ENCODE results near the gene ABCA2. TPM values are rescaled to one million over a fixed set of nuclear protein-coding genes. Genes with fewer than 3 reads are reported as not detected.

Gene ABCA2
- polyA plus RNA-seq, 6 donors from 2014 or later = 0.63 to 3.9 (median 1.3) TPM; not detected in 1

- H3K4me1 Mint-ChIP-seq = peaks cover 21 to 58% (median 57%) of the 10 kb centered on the region in 3 donors
- no peak for ATAC-seq (ENCODE audit: low read depth in 2 of 2)
- no peak for DNase-seq
- H3K27me3 Mint-ChIP-seq = peaks cover 3 to 18% (median 6%) of the 10 kb centered on the region in 3 donors
- peak overlapping the region in 7 of 8 donors; percentile 33 to 68 (median 60) for H3K4me3 Mint-ChIP-seq
- H3K27ac Mint-ChIP-seq = peak overlapping the region in 2 of 6 donors; percentile 65 to 66
- no peaks in the 10 kb centered on the region for H3K9me3 Mint-ChIP-seq
- no peaks in the 10 kb centered on the region for H3K36me3 Mint-ChIP-seq
Measured at GRCh38 chr9:136995772-136996311, 32.2 kb downstream of the ABCA2 start.

- DNase-seq (no peak), ATAC-seq (ENCODE audit: low read depth in 2 of 2) (no peak)
- Mint-ChIP-seq H3K4me3 (no peak overlapping the region), H3K27ac (peak overlapping the region in 1 of 6 donors; percentile 69), H3K36me3 (no peaks in the 10 kb centered on the region), H3K27me3 (peaks cover 3 to 19% (median 6%) of the 10 kb centered on the region in 3 donors), H3K4me1 (peaks cover 21 to 54% (median 53%) of the 10 kb centered on the region in 3 donors), H3K9me3 (no peaks in the 10 kb centered on the region)
Measured at GRCh38 chr9:136995362-136995761, 32.7 kb downstream of the ABCA2 start.

DNA sequence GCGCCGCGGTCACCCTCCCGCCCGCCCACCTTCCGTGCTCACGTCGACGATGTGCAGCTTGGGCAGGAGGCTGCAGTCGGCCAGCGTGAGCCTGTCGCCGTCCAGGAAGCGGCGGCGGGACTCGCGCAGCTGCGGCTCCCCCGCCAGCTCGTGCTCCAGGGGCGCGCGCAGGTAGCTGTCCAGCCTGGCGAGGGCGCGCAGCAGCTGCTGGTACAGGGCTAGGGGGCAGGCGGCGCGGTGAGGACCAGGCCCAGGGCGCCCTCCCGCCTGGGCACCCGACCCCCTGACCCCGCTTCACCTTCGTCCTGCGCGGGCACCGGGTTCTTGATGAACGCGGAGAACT lies 33.2 kb downstream of the ABCA2 start:
- H3K27me3 Mint-ChIP-seq = peaks cover 3 to 24% (median 6%) of the 10 kb centered on the region in 3 donors
- peaks cover 16 to 49% (median 48%) of the 10 kb centered on the region in 3 donors for H3K4me1 Mint-ChIP-seq
- no peak overlapping the region for H3K4me3 Mint-ChIP-seq
- H3K36me3 Mint-ChIP-seq = no peaks in the 10 kb centered on the region
- ATAC-seq (ENCODE audit: low read depth in 2 of 2) = no peak
- H3K27ac Mint-ChIP-seq = peak overlapping the region in 1 of 6 donors; percentile 69
- H3K9me3 Mint-ChIP-seq = peaks cover 0 to 2% (median 0%) of the 10 kb centered on the region in 7 donors
- DNase-seq = no peak

- DNase-seq (no peak), ATAC-seq (ENCODE audit: low read depth in 2 of 2) (no peak)
- H3K27me3 Mint-ChIP-seq = peaks cover 3 to 25% (median 6%) of the 10 kb centered on the region in 3 donors
- H3K27ac Mint-ChIP-seq = peak overlapping the region in 1 of 6 donors; percentile 93
- H3K4me1 Mint-ChIP-seq = peaks cover 15 to 43% (median 42%) of the 10 kb centered on the region in 3 donors
- peaks cover 0 to 2% (median 0%) of the 10 kb centered on the region in 7 donors for H3K9me3 Mint-ChIP-seq
- H3K4me3 Mint-ChIP-seq = peak overlapping the region in 2 of 8 donors; percentile 85 to 87
- no peaks in the 10 kb centered on the region for H3K36me3 Mint-ChIP-seq
Measured at GRCh38 chr9:136994180-136994887, 33.7 kb downstream of the ABCA2 start.

GRCh38 chr9:136992819-136993369 lies 35.1 kb downstream of the ABCA2 start:
- peak overlapping the region; percentile 86 to 96 (median 94) for H3K27ac Mint-ChIP-seq
- no peak for DNase-seq
- H3K4me1 Mint-ChIP-seq = peaks cover 10 to 32% (median 32%) of the 10 kb centered on the region in 3 donors
- ATAC-seq (ENCODE audit: low read depth in 2 of 2) = no peak
- H3K27me3 Mint-ChIP-seq = peaks cover 8 to 22% (median 9%) of the 10 kb centered on the region in 3 donors
- H3K9me3 Mint-ChIP-seq = peaks cover 0 to 2% (median 0%) of the 10 kb centered on the region in 7 donors
- H3K36me3 Mint-ChIP-seq = no peaks in the 10 kb centered on the region
- peak overlapping the region; percentile 59 to 92 (median 87) for H3K4me3 Mint-ChIP-seq

- Mint-ChIP-seq H3K36me3 (no peaks in the 10 kb centered on the region), H3K27me3 (peaks cover 7 to 23% (median 11%) of the 10 kb centered on the region in 3 donors)
Measured at GRCh38 chr9:136991993-136992818, 35.8 kb downstream of the ABCA2 start, which contains the start of gene PAXX. Gene PAXX, plus strand, starts transcription at chr9:136992422. Its CDS starts 22 bp downstream, at chr9:136992444.

GRCh38 chr9:136990242-136990911 lies 37.7 kb downstream of the ABCA2 start:
- ATAC-seq (ENCODE audit: low read depth in 2 of 2) = no peak
- DNase-seq = no peak
- Mint-ChIP-seq H3K4me3 (peak overlapping the region in 6 of 8 donors; percentile 59 to 89 (median 81)), H3K9me3 (peaks cover 0 to 2% (median 0%) of the 10 kb centered on the region in 7 donors), H3K27me3 (peaks cover 7 to 27% (median 16%) of the 10 kb centered on the region in 3 donors), H3K27ac (peak overlapping the region in 3 of 6 donors; percentile 5 to 77 (median 74)), H3K4me1 (peaks cover 6 to 19% (median 19%) of the 10 kb centered on the region in 3 donors), H3K36me3 (no peaks in the 10 kb centered on the region)

More at GRCh38 chr9:136991993-136992818, 35.8 kb downstream of the ABCA2 start, which contains the start of gene PAXX:
- peaks cover 0 to 2% (median 0%) of the 10 kb centered on the region in 7 donors for H3K9me3 Mint-ChIP-seq
- peak; percentile 90 for DNase-seq
- peaks cover 6 to 26% (median 26%) of the 10 kb centered on the region in 3 donors for H3K4me1 Mint-ChIP-seq
- ATAC-seq (ENCODE audit: low read depth in 2 of 2) = peak; percentile 84 to 87
- peak within 1 kb of the TSS; percentile 59 to 92 (median 87) for H3K4me3 Mint-ChIP-seq
- H3K27ac Mint-ChIP-seq = peak within 1 kb of the TSS; percentile 86 to 96 (median 94)

DNA sequence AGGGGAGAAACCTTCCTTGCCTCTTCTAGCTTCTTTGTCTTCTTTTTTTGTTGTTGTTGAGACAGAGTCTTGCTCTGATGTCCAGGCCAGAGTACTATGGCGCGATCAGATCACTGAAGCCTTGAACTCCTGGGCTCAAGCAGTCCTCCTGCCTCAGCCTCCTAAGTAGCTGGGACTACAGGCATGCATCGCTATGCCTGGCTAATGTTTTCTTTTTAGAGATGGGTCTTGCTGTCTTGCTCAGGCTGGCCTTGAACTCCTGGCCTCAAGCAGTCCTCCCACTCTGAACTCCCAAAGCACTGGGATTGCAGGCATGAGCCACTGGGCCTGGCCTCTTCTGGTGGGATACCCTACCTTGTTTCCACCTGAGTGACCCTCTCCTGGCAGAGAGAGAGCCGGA lies 39.2 kb downstream of the ABCA2 start:
- Mint-ChIP-seq H3K4me3 (peak overlapping the region in 1 of 8 donors; percentile 70), H3K4me1 (peaks cover 8 to 19% (median 18%) of the 10 kb centered on the region in 3 donors), H3K9me3 (peaks cover 0 to 2% (median 0%) of the 10 kb centered on the region in 7 donors), H3K27me3 (peaks cover 10 to 32% (median 21%) of the 10 kb centered on the region in 3 donors), H3K27ac (no peak overlapping the region), H3K36me3 (peaks cover 0 to 5% of the 10 kb centered on the region in 2 donors)
- ATAC-seq (ENCODE audit: low read depth in 2 of 2) (no peak), DNase-seq (no peak)

GRCh38 chr9:136985853-136986252 lies 42.2 kb downstream of the ABCA2 start:
- Mint-ChIP-seq H3K4me1 (peaks cover 0 to 4% (median 2%) of the 10 kb centered on the region in 3 donors), H3K27ac (no peak overlapping the region), H3K4me3 (no peak overlapping the region), H3K27me3 (peaks cover 13 to 60% (median 29%) of the 10 kb centered on the region in 3 donors), H3K9me3 (peaks cover 0 to 2% (median 0%) of the 10 kb centered on the region in 7 donors), H3K36me3 (peaks cover 0 to 8% of the 10 kb centered on the region in 2 donors)
- ATAC-seq (ENCODE audit: low read depth in 2 of 2) (no peak), DNase-seq (no peak)

DNA sequence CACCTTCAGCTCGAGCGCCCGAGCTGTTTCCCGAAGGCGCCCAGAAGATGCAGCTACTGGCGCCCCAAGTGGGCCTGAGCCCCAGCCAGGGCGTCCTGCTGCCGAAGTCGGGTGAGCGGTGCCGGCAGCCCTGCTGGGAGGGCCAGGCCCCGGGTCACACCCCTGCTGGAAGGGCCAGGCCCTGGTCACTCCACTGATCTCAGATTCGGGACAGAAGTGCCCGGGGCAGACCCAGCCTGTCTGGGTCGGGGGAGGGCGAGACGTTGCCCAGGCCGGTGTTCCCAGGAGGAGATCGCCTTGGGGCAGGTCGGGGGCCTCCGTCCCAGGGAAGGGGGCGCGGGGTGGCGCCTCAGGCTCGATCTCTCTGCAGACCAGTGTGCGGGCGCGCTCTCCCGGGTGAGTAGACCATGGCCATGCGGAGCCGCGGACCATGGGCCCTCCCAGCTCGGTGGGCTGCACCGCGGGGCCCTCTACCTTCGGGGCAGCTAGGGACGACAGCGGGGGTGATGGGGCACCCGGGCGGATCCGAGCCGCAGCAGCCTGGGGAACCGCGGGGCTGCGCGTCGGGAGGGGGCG lies 42.9 kb downstream of the ABCA2 start:
- H3K9me3 Mint-ChIP-seq = peaks cover 0 to under 1% (median 0%) of the 10 kb centered on the region in 7 donors
- H3K4me1 Mint-ChIP-seq = peaks cover 0 to 4% (median 2%) of the 10 kb centered on the region in 3 donors

DNA sequence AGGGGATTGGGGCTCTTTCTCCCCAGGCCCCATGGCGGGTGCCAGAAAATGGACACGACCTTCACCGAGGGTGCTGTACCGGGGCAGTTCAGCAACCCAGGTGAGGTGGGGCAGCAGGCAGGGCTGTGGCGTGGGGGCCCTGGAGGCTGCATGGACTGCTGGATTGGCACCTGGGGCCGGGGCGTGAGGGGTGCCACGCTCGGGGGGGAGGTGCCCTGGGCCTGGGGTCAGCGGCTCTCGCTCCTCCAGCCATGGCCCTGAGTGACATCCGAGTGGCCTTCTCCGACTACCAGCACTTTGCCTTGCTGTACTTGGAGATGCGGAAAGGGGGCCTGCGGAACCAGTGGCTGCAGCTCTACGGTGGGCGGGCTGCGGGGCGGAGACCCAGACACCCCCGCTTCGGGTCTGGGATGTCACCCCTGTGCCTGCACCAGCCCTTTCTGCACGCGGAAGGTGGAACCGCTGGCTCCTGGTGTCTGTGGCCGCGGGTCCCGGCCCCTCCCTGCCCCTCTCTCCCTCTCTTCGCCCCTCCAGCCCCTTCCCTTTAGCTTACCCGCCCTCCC lies 43.5 kb downstream of the ABCA2 start:
- Mint-ChIP-seq H3K4me3 (no peak overlapping the region), H3K36me3 (peaks cover 0 to 8% of the 10 kb centered on the region in 2 donors), H3K9me3 (no peaks in the 10 kb centered on the region), H3K4me1 (peaks cover 0 to 4% (median 2%) of the 10 kb centered on the region in 3 donors), H3K27ac (no peak overlapping the region), H3K27me3 (peaks cover 13 to 67% (median 38%) of the 10 kb centered on the region in 3 donors)
- no peak for DNase-seq
- ATAC-seq (ENCODE audit: low read depth in 2 of 2) = peak in 1 of 2 donors; percentile 16

More for the DNA sequence above, 42.9 kb downstream of the ABCA2 start:
- Mint-ChIP-seq H3K36me3 (peaks cover 0 to 8% of the 10 kb centered on the region in 2 donors), H3K4me3 (no peak overlapping the region), H3K27ac (no peak overlapping the region), H3K27me3 (peaks cover 13 to 65% (median 36%) of the 10 kb centered on the region in 3 donors)
- peak; percentile 27 to 32 for ATAC-seq (ENCODE audit: low read depth in 2 of 2)
- no peak for DNase-seq

Measured in naive B cell (primary cell).